HEK293 (cell line): ENCODE results near the gene RAF1.

Experiments
- CTCF ChIA-PET: fragments of 350-600 bp; formaldehyde crosslinking; extraction: SDS; loops from one replicate; lab custom pipeline; 2021; ENCODE audit warnings: antibody characterized with exemption; lab: Yijun Ruan, JAX
- POLR2A ChIA-PET: fragments of 300-600 bp; formaldehyde crosslinking; extraction: SDS; loops from one replicate; lab custom pipeline; 2020; ENCODE audit warnings: antibody characterized with exemption, inconsistent platforms; lab: Yijun Ruan, JAX
- H3K27ac ChIP-seq: fragments of 200-500 bp; sonication (Bioruptor generic); 2 replicates; pipeline ENCODE4 v1.5.1; 2014; ENCODE audit warnings: low read depth, low read length, control low read depth, inconsistent platforms; ENCODE audit errors: extremely low read depth
- H3K36me3 ChIP-seq, 2 experiments: fragments of 200-500 bp in 1 of 2; sonication (Bioruptor generic) in 1 of 2; 1 replicate in 1 of 2; 2 replicates in 1 of 2; pipeline ENCODE4 v1.5.1; 2014 to 2017; ENCODE audit warnings: inconsistent platforms in 2 of 2, low read length in 2 of 2; ENCODE audit not compliant: control insufficient read depth in 2 of 2, insufficient read depth in 1 of 2
- H3K4me1 ChIP-seq: fragments of 200-500 bp; sonication (Bioruptor generic); 2 replicates; pipeline ENCODE4 v1.5.1; 2014; ENCODE audit warnings: mild to moderate bottlenecking, low read length, inconsistent platforms; ENCODE audit not compliant: control insufficient read depth, insufficient read depth
- H3K4me3 ChIP-seq: 2 replicates; pipeline ENCODE4 v1.5.1; 2011; ENCODE audit warnings: low read depth, mild to moderate bottlenecking, control low read depth, low read length, moderate library complexity
- H3K9me3 ChIP-seq: fragments of 200-500 bp; sonication (Bioruptor generic); 2 replicates; pipeline ENCODE4 v1.5.1; 2014; ENCODE audit warnings: low read depth, low read length, inconsistent platforms; ENCODE audit not compliant: control insufficient read depth, insufficient read depth
- AEBP2 ChIP-seq: fragments of 450-650 bp; formaldehyde crosslinking; IDR thresholded peaks from 2 replicates; pipeline ENCODE4 v1.5.1; 2016; ENCODE audit warnings: missing biosample characterization, missing genetic modification characterization, borderline replicate concordance
- ZNF10 ChIP-seq: fragments of 450-650 bp; formaldehyde crosslinking; IDR thresholded peaks from 2 replicates; pipeline ENCODE4 v1.5.1; 2017; ENCODE audit warnings: missing biosample characterization, missing genetic modification characterization
- ZNF174 ChIP-seq: fragments of 450-650 bp; formaldehyde crosslinking; IDR thresholded peaks from 2 replicates; pipeline ENCODE4 v1.5.0; 2017; ENCODE audit warnings: missing biosample characterization, mild to moderate bottlenecking, missing genetic modification characterization
- ZNF335 ChIP-seq: fragments of 450-650 bp; formaldehyde crosslinking; conservative IDR thresholded peaks from 2 replicates; pipeline ENCODE4 v1.5.1; 2016; ENCODE audit warnings: missing biosample characterization, missing genetic modification characterization
- ZNF529 ChIP-seq: fragments of 450-650 bp; formaldehyde crosslinking; IDR thresholded peaks from 2 replicates; pipeline ENCODE4 v1.5.1; 2017; ENCODE audit warnings: missing genetic modification characterization, missing biosample characterization; ENCODE audit not compliant: insufficient replicate concordance
- ZNF837 ChIP-seq: fragments of 450-650 bp; formaldehyde crosslinking; IDR thresholded peaks from 2 replicates; pipeline ENCODE4 v1.5.1; 2016; ENCODE audit warnings: missing biosample characterization, missing genetic modification characterization
- ZSCAN30 ChIP-seq: fragments of 450-650 bp; IDR thresholded peaks from 2 replicates; pipeline ENCODE4 v1.5.1; 2018; ENCODE audit warnings: missing biosample characterization, mild to moderate bottlenecking, missing genetic modification characterization, moderate library complexity
- TF ChIP-seq, protein P1 (sequence below): IDR thresholded peaks from 2 replicates; pipeline ENCODE4 v1.6.1; 2011; ENCODE audit warnings: mild to moderate bottlenecking, low read depth, low read length, borderline replicate concordance
- TF ChIP-seq, protein P2 (sequence below): fragments of 450-650 bp; IDR thresholded peaks from 2 replicates; pipeline ENCODE4 v1.5.1; 2018; ENCODE audit warnings: missing biosample characterization, mild to moderate bottlenecking, missing genetic modification characterization
- TF ChIP-seq, protein P3 (sequence below): fragments of 450-650 bp; formaldehyde crosslinking; IDR thresholded peaks from 2 replicates; pipeline ENCODE4 v1.5.1; 2016; ENCODE audit warnings: missing biosample characterization, missing genetic modification characterization
- TF ChIP-seq, protein P4 (sequence below): fragments of 450-650 bp; formaldehyde crosslinking; IDR thresholded peaks from 2 replicates; pipeline ENCODE4 v1.5.1; 2016; ENCODE audit warnings: missing biosample characterization, missing genetic modification characterization
- TF ChIP-seq, protein P5 (sequence below): fragments of 450-650 bp; formaldehyde crosslinking; IDR thresholded peaks from 2 replicates; pipeline ENCODE4 v1.5.1; 2016; ENCODE audit warnings: missing biosample characterization, missing genetic modification characterization, low read depth

Gene RAF1

DNA sequence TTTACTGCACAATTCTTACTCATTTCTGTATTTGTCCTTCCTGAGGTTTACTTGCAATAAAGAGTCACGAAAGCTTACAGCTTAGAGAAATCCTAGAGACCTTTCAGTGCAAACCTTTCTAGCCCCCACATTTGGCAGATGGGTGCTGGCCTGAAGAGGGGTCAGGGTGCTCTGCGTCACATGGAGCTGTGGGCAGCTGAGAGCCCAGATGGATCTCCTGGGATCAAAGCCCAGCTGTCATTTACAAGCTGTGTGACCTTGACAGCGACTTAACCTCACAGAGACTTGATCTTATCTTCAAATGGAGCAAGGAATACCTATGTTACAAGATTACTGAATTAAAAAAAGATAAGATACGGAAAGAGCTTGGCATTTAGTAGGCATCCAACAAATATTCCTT is 24.0 kb upstream of the RAF1 start (continued):
- TF ChIP-seq AEBP2 (tag by site-specific recombination), result no peak
- TF ChIP-seq ZSCAN30 (tag by site-specific recombination), result no peak
- TF ChIP-seq, protein P1, sequence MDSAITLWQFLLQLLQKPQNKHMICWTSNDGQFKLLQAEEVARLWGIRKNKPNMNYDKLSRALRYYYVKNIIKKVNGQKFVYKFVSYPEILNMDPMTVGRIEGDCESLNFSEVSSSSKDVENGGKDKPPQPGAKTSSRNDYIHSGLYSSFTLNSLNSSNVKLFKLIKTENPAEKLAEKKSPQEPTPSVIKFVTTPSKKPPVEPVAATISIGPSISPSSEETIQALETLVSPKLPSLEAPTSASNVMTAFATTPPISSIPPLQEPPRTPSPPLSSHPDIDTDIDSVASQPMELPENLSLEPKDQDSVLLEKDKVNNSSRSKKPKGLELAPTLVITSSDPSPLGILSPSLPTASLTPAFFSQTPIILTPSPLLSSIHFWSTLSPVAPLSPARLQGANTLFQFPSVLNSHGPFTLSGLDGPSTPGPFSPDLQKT, result no peak

DNA sequence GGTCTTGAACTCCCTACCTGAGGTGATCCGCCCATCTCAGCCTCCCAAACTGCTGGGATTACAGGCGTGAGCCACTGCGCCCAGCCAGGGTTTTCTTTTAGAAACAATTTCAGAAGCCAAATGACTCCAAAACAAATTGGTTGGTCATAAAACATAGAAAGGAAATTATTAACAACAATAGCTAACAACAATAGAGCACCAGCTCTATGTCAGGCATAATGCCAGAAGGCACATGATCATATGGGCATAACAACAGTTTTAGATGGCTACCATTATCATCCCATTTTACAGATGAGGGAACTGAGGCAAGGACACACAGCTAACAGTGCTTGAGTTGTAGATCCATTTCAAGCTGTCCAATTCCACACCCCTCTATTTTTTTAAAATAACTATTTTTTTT is 22.2 kb upstream of the RAF1 start:
- H3K27ac ChIP-seq, result no peak overlapping the region
- H3K9me3 ChIP-seq, result no peaks in the 10 kb centered on the region
- ChIA-PET POLR2A (no interaction called here), CTCF (no interaction called here)
- H3K4me1 ChIP-seq, result no peaks in the 10 kb centered on the region
- no peaks in the 10 kb centered on the region for H3K36me3 ChIP-seq
- H3K4me3 ChIP-seq, result no peak overlapping the region
- no peak for TF ChIP-seq ZNF174 (tag by site-specific recombination)
- TF ChIP-seq, protein P2, sequence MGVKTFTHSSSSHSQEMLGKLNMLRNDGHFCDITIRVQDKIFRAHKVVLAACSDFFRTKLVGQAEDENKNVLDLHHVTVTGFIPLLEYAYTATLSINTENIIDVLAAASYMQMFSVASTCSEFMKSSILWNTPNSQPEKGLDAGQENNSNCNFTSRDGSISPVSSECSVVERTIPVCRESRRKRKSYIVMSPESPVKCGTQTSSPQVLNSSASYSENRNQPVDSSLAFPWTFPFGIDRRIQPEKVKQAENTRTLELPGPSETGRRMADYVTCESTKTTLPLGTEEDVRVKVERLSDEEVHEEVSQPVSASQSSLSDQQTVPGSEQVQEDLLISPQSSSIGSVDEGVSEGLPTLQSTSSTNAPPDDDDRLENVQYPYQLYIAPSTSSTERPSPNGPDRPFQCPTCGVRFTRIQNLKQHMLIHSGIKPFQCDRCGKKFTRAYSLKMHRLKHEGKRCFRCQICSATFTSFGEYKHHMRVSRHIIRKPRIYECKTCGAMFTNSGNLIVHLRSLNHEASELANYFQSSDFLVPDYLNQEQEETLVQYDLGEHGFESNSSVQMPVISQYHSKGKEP (tag by site-specific recombination), result no peak
- TF ChIP-seq ZNF529 (tag by site-specific recombination), result no peak
- TF ChIP-seq, protein P3, sequence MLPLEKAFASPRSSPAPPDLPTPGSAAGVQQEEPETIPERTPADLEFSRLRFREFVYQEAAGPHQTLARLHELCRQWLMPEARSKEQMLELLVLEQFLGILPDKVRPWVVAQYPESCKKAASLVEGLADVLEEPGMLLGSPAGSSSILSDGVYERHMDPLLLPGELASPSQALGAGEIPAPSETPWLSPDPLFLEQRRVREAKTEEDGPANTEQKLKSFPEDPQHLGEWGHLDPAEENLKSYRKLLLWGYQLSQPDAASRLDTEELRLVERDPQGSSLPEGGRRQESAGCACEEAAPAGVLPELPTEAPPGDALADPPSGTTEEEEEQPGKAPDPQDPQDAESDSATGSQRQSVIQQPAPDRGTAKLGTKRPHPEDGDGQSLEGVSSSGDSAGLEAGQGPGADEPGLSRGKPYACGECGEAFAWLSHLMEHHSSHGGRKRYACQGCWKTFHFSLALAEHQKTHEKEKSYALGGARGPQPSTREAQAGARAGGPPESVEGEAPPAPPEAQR (tag by site-specific recombination), result no peak
- TF ChIP-seq, protein P4, sequence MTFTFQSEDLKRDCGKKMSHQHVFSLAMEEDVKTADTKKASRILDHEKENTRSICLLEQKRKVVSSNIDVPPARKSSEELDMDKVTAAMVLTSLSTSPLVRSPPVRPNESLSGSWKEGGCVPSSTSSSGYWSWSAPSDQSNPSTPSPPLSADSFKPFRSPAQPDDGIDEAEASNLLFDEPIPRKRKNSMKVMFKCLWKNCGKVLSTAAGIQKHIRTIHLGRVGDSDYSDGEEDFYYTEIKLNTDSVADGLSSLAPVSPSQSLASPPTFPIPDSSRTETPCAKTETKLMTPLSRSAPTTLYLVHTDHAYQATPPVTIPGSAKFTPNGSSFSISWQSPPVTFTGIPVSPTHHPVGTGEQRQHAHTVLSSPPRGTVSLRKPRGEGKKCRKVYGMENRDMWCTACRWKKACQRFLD (tag by site-specific recombination), result no peak

DNA sequence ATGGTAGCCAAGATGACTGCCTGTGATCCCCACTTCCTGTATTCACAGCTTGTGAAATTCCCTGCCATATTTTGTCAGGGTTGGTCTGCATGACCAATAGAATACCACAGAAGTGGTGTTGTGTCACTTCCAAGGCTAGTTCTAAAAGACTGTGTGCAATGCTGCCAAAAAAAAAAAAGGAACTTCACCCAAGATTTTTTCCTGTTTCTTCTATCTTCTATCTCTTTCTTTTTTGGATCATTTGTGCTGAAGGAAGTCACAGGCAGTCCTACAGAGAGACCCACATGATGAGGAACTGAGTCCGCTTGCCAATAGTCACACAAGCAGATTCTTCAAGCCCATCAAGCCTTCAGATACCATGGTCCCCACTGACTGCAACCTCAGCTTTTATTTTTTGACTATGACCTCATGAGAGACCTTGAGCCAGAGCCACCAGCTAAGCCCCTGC is 18.1 kb upstream of the RAF1 start:
- TF ChIP-seq ZNF335 (tag by site-specific recombination), result peak; percentile 79
- TF ChIP-seq, protein P5, sequence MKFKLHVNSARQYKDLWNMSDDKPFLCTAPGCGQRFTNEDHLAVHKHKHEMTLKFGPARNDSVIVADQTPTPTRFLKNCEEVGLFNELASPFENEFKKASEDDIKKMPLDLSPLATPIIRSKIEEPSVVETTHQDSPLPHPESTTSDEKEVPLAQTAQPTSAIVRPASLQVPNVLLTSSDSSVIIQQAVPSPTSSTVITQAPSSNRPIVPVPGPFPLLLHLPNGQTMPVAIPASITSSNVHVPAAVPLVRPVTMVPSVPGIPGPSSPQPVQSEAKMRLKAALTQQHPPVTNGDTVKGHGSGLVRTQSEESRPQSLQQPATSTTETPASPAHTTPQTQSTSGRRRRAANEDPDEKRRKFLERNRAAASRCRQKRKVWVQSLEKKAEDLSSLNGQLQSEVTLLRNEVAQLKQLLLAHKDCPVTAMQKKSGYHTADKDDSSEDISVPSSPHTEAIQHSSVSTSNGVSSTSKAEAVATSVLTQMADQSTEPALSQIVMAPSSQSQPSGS (tag by site-specific recombination), result 0 out of 2 replicates have a peak, but pooled peaks have one; percentile 6
- TF ChIP-seq ZNF10 (tag by site-specific recombination), result no peak
- no peak for TF ChIP-seq ZNF837 (tag by site-specific recombination)
- no peak overlapping the region for H3K27ac ChIP-seq

More for the DNA sequence above, 18.1 kb upstream of the RAF1 start:
- POLR2A ChIA-PET, result no interaction called here
- Histone ChIP-seq H3K36me3 (no peaks in the 10 kb centered on the region), H3K9me3 (no peaks in the 10 kb centered on the region), H3K4me3 (no peak overlapping the region), H3K4me1 (no peaks in the 10 kb centered on the region)
- CTCF ChIA-PET, result interaction anchor here (0.7 to 2.6 kb wide), 3 partner anchors 11 to 25 kb away, joined by 3 to 13 read pairs (median 3); no protein-coding TSS in a partner anchor
